GM12891 (cell line): ENCODE measurements around the gene MAP4K1.

Experiments
- DNase-seq: peaks from one replicate; pipeline ENCODE4 v3.0.0; 2011; ENCODE audit warnings: low spot score; ENCODE audit not compliant: insufficient read length
- FAIRE-seq: peaks from 2 replicates; lab custom pipeline; 2011; peaks lifted over from hg19 to GRCh38; lab: Jason Lieb, UNC
- PAX5 ChIP-seq: IDR thresholded peaks from 2 replicates; pipeline ENCODE4 v1.6.1; 2011; ENCODE audit warnings: low read length, moderate library complexity, mild to moderate bottlenecking; ENCODE audit not compliant: insufficient read depth, severe bottlenecking
- POLR2A ChIP-seq: IDR thresholded peaks from 2 replicates; pipeline ENCODE4 v1.6.1; 2011; ENCODE audit warnings: low read depth, low read length, control low read depth
- POLR2AphosphoS5 ChIP-seq: IDR thresholded peaks from 2 replicates; pipeline ENCODE4 v1.6.1; 2011; ENCODE audit warnings: low read depth, low read length, control low read depth
- POU2F2 ChIP-seq: IDR thresholded peaks from 2 replicates; pipeline ENCODE4 v1.6.1; 2011; ENCODE audit warnings: low read depth, mild to moderate bottlenecking, control low read depth, low read length, moderate library complexity
- SPI1 ChIP-seq: IDR thresholded peaks from 2 replicates; pipeline ENCODE4 v1.6.1; 2011; ENCODE audit warnings: low read depth, low read length, control low read depth
- TAF1 ChIP-seq: IDR thresholded peaks from 2 replicates; pipeline ENCODE4 v1.6.1; 2011; ENCODE audit warnings: low read depth, low read length, control low read depth

Gene MAP4K1

GRCh38 chr19:38661996-38662395 is 44.2 kb upstream of the MAP4K1 start:
- TF ChIP-seq PAX5 = no peak
- no peak for TF ChIP-seq POLR2A
- no peak for TF ChIP-seq POU2F2
- no peak for TF ChIP-seq TAF1
- DNase-seq (no peak), FAIRE-seq (no peak)

GRCh38 chr19:38661136-38661535 is 43.4 kb upstream of the MAP4K1 start:
- TF ChIP-seq POU2F2 (no peak), PAX5 (no peak), TAF1 (no peak), SPI1 (no peak), POLR2AphosphoS5 (no peak), POLR2A (no peak)
- DNase-seq = no peak
- no peak for FAIRE-seq

GRCh38 chr19:38660724-38661123 is 43.0 kb upstream of the MAP4K1 start:
- DNase-seq = no peak
- TF ChIP-seq TAF1 (no peak), PAX5 (no peak), POLR2AphosphoS5 (no peak), SPI1 (no peak), POLR2A (no peak)
- no peak for FAIRE-seq

- TF ChIP-seq POLR2A = no peak
- no peak for TF ChIP-seq POLR2AphosphoS5
- TF ChIP-seq POU2F2 = no peak
- TF ChIP-seq TAF1 = no peak
- TF ChIP-seq SPI1 = no peak
- no peak for TF ChIP-seq PAX5
- no peak for FAIRE-seq
- DNase-seq = no peak
Measured at GRCh38 chr19:38658462-38659306, 40.9 kb upstream of the MAP4K1 start.

GRCh38 chr19:38657633-38658222 is 40.0 kb upstream of the MAP4K1 start:
- FAIRE-seq = no peak
- no peak for DNase-seq
- 0 out of 2 replicates have a peak, but pooled peaks have one; percentile 7 for TF ChIP-seq SPI1
- no peak for TF ChIP-seq POLR2A

- FAIRE-seq = no peak
- no peak for DNase-seq
- TF ChIP-seq POLR2A (no peak), SPI1 (no peak), POU2F2 (no peak), POLR2AphosphoS5 (no peak), PAX5 (no peak), TAF1 (no peak)
Measured at GRCh38 chr19:38656171-38656981, 38.6 kb upstream of the MAP4K1 start.

- DNase-seq (no peak), FAIRE-seq (peak; percentile 77)
- no peak for TF ChIP-seq POU2F2
- TF ChIP-seq POLR2AphosphoS5 = no peak
- no peak for TF ChIP-seq SPI1
- no peak for TF ChIP-seq PAX5
- no peak for TF ChIP-seq TAF1
- no peak for TF ChIP-seq POLR2A
Measured at GRCh38 chr19:38655148-38655824, 37.5 kb upstream of the MAP4K1 start.

GRCh38 chr19:38654628-38655055 is 36.9 kb upstream of the MAP4K1 start:
- TF ChIP-seq POLR2A (no peak), SPI1 (no peak), POLR2AphosphoS5 (no peak), PAX5 (no peak), TAF1 (no peak), POU2F2 (no peak)
- no peak for DNase-seq
- no peak for FAIRE-seq

- no peak for DNase-seq
Measured at GRCh38 chr19:38653028-38653571, 35.3 kb upstream of the MAP4K1 start.

More at GRCh38 chr19:38653028-38653571, 35.3 kb upstream of the MAP4K1 start:
- TF ChIP-seq POU2F2 (no peak), POLR2A (no peak), SPI1 (no peak), PAX5 (no peak)
- FAIRE-seq = no peak
